ENCODE measurements around the gene E2F3.
A peak's percentile ranks its signal among the peaks of the same experiment; 100 is the strongest.

E2F3 gene

DNA sequence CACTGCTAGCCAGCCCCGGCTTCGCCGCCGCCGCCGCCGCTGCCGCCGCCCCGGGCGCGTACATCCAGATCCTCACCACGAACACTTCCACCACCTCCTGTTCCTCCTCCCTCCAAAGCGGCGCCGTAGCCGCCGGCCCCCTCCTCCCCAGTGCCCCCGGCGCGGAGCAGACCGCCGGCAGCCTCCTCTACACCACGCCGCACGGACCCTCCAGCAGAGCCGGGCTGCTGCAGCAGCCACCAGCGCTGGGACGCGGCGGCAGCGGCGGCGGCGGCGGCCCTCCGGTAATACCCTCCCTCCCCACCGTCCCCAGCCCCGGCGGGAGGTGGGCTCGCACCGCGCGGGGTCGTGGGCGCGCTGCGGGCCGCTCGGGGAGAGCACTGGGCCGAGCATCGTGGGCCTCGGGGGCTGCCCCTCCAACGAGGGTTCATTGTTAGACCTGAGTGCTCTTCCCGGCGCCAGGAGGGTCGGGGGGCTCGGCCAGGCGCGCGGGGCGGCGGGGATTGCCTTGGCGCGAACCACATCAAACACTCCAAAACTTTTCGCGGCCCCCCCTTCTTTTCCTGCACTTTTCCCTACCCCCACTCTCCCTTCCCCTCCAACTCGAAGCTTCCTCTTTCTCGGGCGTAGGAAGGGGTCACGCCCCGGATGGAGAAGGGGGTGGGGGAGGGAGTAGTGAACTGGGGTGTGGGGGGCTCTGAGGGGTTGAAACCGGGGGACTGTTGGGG, 827 bp downstream of the E2F3 start:
- DNase-seq = peak; percentile 71

- DNase-seq = peak; percentile 97
These were observed 1.5 kb downstream of the E2F3 start for GRCh38 chr6:20403070-20403765.

DNA sequence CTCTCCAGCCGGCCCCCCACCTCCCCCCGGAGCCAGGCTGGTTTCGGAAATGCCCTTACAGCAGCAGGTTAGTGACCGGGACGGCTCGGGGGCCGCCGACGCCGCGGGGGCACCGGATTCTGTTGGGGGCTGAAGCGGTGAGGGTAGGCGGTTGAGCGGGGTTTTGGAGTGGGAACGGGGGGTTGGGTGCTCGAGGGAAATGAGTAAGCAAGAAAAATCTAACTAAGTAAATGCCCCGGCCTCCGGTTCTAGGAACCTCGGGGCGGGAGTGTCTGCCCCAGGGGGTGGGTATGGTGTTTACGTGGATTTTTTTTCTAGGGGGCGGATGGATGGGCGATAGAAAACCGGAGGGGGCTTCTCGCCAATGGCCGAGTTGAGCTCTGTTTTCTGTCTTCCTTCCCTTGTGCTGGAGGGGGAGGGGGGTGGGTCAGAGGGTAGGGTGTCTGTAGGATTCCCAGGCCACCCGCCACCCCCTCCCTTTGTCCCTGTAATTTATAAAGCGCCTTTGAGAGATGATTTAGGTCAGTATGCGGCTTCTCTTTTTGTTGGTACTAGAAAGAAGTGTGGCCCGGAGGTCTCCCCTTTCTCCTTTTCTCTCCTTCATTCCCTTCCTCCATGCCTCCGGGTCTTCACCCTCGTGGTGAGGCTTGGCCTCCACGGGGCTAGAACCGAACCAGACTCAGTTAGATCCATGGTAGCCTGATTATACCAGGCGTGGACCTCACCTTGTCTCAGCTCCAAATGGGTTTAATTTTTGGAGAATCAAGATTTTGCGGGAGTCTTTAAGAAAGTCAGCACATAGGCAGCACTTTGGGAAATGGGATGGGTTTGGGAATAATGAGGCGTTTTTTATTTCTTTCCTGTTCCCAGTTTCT, 2.3 kb downstream of the E2F3 start:
- peak; percentile 85 for DNase-seq

DNA sequence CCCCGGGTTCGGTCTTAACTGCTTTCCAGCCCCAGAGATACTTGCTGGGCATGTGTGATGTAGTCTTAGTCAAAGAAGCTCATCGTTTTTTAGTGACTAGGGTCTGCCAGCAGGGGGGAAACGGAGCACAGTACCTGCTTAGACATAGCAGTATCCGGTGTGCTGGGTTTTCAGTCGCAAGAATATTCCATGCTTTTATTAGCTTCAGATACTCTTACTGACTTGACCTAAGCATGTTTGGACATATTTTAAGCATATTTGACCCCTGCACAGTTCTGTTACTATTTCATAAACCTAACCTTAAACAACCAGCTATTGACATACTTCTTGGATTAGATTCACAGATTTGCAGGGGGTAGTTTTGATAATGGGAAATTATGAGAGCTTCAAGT, 3.0 kb downstream of the E2F3 start:
- peak; percentile 89 for DNase-seq

DNA sequence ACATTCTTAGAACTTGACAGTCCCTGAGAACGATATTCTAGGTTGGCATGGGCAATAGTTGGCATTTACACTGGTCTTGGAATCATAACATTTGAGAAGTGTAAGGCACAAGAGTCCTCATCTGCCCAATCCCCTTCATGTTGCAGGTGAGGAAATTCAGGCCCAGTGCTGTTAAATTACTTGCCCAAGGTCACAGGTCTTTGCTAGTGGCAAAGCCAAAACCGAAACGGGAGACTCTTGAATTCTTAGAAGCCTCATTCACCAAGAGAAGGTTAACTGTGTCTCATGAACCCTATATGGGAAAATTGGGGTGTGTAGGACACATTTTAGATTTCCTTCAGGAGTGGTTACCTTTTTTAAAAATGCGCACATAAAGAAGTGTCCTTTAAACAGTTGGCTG, 7.2 kb downstream of the E2F3 start:
- no peak for DNase-seq

DNA sequence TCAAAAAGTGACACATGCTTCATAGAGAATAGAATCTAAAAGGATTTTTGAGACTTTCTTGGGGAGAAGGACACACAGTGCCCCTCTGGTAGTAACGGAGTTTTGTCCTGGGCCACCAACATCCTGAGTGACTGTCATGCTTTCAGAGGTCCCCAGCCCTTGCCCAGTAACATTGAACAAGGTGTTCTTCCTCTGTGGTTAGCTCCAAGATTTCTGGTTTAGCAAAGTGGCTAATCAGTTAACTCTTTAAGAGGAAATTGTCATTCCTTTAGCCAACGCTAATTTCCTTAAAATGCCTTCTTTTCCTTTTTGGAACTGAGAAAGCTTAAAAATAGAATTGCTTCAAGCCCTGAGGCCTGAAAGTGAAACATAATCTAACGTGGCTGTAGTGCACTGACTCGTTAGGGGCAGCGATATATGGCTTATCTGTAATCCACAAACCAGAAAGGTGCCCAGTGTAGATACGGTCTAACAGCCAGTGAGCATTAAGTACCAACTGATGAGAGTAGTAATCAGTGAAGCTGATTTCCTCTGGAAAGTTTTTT, 7.8 kb downstream of the E2F3 start:
- DNase-seq = no peak

GRCh38 chr6:20411544-20411943, 9.9 kb downstream of the E2F3 start:
- DNase-seq = no peak

DNA sequence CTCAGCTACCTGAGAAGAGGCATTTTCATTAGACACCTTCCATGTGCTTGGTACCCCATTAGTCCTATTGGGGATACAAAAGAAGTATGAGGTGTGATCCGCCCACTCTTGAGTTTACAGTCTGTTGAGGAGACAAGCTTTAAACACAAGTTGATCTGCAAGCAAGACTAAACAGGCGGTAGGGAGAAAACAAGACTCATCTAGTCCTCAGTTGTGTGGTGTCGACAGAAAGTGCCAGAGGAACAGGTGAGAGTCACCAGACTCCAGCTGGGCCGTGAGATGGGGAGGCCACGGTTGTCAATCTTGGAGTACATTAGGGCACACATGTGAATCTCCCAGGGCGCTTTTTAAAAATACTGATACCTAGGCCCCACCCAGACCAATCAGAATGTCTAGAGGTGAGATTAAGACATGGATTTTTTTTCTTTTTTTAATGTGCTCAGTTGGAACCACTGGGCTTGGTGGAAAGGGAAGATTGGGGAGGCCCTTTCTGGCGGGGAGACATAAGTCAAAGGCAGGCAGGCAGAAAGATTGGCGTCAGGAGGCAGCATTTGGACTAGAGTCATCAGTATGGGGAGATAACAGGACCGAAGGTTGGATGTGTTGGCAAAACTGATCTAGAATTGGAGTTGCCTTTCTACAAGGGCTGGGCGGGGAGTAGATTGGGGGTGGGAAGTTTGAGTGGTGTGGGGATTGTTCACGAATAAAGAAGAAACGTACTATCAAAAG, 10.4 kb downstream of the E2F3 start:
- no peak for DNase-seq

DNA sequence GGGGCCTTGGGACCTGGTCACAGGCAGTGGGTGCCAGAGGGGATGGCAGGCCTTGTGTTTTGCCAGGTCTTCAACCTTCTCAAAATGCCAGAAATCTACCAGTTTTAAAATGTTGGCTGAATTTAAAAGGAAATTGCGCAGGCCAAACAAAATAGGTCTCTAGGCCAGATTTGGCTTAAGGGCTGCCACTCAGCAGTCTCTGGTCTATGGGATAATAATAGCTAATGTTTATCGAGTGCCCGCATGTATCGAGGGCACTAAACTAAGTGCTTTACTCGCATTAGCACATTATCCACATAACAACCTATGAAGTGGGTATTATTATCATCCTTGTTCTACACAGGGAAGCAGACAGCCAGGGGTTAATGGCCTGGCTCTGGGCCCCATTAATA, 11.0 kb downstream of the E2F3 start:
- no peak for DNase-seq

- DNase-seq = no peak
These were observed 12.1 kb downstream of the E2F3 start for GRCh38 chr6:20413826-20414225.

DNA sequence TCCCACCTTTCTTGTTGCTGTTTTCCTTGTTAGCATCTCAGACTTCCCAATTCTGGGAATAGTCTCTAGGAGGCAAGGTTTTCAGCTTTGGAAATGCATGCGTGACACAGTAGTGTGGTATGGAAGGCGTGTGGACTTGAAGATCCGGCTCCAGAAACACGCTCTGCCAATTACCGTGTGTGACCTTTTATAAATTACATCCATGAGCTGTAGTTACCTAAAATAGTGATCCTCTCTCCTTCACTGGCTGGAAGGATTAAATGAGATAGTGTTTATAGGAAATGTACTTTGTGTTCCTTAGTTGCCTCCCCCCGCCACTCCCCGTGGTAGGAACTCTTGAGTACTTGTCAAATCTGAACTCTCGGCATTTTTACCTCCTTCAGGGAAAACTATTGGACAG, 13.0 kb downstream of the E2F3 start:
- DNase-seq = no peak

DNA sequence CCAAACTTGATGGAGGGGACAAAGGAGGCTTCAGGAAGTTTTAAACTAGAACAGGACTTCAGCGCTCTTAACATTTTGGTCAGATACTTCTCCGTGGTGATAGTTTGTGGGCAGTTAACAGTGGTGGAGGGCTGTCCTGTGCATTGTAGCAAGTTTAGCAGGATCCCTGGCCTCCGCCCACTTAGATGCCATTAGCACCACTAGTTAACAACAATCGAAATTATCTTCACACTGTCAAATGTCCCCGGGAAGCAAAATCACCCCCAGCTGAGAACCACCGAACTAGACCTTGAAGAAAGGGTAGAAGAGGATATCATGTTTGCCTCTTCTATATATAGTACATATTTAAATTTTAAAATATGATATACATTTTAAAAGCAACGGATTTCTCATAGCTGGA, 13.6 kb downstream of the E2F3 start:
- DNase-seq = no peak

DNA sequence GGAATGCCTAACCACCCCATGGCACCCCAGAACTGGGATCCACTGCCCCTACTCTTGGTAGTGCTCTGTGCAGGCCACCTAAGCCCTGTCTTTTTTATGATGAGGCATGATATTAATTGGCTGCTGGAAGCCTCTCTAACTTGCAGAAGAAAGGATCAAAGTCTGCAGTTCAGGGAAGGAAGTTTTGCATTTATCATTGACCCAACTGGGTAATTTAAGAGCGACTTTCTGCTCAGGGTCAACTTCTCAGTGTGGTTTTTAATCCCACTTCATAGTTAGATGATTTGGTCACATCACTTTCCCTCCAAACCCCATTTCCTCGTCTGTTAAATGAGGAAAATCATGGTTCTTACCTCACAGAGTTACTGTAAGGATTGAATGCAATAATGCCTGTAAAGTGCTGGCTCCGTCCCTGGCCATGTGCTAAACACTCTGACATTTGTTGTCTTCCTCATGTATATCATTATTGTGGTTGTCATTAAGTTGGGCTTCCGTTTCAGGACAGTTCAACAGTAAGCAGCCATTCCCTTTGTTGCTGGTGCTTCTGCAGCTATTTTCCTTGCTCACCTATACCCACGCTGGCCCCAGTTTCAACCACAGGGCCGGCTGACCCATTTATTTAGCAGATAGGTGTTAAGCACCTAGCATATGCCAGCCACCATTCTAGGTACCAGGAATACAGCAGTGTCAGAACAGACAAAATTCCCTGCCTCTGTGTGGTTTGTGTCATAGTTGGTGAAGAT, 14.2 kb downstream of the E2F3 start:
- DNase-seq = no peak

DNA sequence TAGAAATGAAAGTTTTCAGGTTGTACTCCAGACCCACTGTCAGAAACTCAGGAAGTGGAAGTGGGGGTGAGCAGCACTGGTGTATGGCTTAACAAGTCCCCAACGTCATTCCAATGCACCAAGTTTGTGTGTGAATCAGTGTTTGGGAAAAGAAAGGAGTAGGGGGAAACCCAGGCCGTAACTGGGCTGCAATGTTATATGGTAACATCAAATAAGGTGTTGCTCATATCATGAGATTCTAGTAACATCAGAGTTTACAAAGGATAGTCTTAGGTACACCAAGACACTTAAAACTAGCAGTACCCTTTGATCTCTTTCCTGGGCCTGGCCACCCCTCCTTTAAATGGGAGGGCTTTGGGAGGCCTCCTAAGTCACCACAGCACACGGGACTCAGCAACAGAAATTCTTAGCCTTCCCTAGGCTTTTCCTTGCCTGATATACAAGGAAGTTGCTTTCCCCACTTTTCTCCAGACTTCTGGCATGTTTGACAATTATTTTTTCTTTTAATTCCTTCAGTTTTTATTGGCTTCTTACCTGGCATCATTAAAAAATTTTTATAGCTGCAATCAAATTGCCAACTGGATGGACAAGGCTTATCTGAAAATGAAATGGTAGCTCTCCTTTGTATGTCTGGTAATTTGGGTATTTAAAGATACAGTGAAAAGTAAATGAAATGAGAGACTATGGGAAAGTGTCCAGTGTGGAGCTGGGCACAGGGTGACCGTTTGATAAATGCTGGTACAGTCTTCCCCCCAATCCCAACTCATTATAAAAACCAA, 15.1 kb downstream of the E2F3 start:
- no peak for DNase-seq

GRCh38 chr6:20417819-20418218, 16.1 kb downstream of the E2F3 start:
- DNase-seq = no peak

DNA sequence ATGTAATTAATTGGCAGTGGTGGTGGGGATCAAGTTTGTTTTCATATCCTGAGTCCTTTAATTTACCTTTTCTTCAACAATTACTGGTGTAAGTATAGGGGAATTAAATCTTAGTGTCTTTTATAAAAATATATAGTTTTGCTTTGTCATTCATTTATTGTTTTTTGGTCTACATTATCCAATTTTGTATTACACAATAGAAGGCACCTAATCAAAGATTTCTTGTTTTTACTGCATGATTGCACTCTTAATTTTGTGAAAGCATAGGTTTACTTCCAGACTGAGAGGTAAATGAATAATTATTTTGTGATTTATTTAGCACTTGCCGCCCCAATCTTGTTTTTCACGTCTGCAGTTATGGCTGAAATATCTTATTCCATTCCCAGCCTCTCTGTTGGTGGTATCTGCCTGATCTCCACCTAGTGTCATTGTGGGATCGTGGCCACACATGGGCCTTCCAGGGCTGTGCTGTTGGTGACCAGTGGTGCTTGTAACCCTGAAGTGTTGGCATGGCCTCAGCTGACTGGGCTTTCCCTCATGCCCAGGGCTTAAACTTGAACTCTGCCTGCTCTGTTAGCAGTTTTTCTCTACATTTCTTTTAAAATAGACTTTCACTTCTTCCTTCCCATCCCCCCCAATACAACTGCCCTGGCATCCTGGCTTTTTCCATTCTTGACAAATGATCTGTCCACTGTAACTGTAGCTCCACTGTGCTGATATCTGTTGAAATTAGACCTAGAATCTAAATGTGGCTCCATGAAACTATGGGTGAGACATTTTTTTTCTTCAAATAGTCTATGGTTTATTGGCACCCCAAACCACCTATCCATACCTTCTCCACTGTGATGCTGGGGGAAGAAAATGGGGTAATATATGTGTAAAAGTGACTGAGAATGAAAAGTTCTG, 24.8 kb downstream of the E2F3 start:
- DNase-seq = no peak

DNA sequence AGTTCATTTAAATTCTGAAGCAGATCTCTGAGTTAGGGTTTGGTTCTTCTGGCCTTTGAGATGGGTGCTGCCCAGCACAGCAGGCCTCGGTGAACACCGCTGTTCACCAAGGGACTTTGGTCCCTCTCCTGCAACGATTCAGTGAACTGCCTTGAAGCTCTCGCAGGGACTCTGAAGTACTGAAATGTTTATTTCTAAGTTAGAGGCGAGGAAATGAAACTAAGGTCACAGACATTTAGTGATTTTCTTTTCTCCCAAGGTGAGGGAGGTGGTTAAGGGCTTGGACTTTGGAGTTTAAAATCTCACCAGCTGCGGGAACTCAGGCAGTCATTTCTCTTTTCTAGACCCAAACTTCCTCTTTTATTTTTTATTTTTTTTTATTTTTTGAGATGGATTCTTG, 26.2 kb downstream of the E2F3 start:
- no peak for DNase-seq

GRCh38 chr6:20432692-20433091, 31.0 kb downstream of the E2F3 start:
- no peak for DNase-seq

- DNase-seq = no peak
These were observed 31.6 kb downstream of the E2F3 start for GRCh38 chr6:20433321-20433720.

DNA sequence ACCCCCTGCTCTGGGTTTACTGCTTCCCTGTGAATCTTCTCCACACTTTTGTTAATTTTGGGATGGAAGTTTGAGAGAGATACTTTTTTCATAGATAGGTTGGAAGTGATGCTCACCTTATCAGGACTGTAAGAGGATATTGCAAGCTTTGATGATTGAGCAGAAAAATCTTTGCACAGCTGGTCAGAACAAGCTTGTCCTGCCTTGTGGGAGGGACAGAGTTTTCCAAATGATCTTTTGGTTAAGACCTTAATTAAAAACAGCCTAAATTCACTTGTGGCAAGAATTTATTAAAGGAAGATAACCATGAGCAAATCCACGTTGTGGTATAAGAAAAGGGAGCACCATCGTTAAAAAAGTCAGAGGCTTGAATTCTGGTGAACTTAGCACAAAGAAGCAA, 32.2 kb downstream of the E2F3 start:
- no peak for DNase-seq
